Measurements from ENCODE around the gene NDUFS6.

Gene NDUFS6

GRCh38 chr5:1818784-1819183 is 17.6 kb downstream of the NDUFS6 start:
- no peak overlapping the region for H3K23ac ChIP-seq (ENCODE audit: low read length)
- H3K4ac ChIP-seq (ENCODE audit: low read depth, low read length), result no peak overlapping the region
- no peak overlapping the region for H2AFZ ChIP-seq (ENCODE audit: insufficient read depth, low read length, poor library complexity)
- no peaks in the 10 kb centered on the region for H3K79me1 ChIP-seq (ENCODE audit: low read length)
- no peaks in the 10 kb centered on the region for H3K9me3 ChIP-seq (ENCODE audit: insufficient read depth, low read depth, low read length)
- no peak overlapping the region for H3K4me2 ChIP-seq (ENCODE audit: low read length)
- H4K12ac ChIP-seq (ENCODE audit: low read depth, low read length), result no peak overlapping the region
- H4K91ac ChIP-seq (ENCODE audit: low read depth, low read length), result no peak overlapping the region
- no peaks in the 10 kb centered on the region for H3K79me2 ChIP-seq (ENCODE audit: control insufficient read depth, insufficient read depth, low read length, poor library complexity)
- no peak overlapping the region for H2BK120ac ChIP-seq (ENCODE audit: insufficient read depth, low read length, poor library complexity)
- H3K27ac ChIP-seq (ENCODE audit: low read depth, low read length), result no peak overlapping the region
- no peak overlapping the region for H3K14ac ChIP-seq (ENCODE audit: low read length)
- no peak overlapping the region for H4K8ac ChIP-seq (ENCODE audit: low read depth, low read length)
- no peak for DNase-seq
- H3K4me1 ChIP-seq (ENCODE audit: control insufficient read depth in 1 of 2, insufficient read depth in 2 of 2, low read length in 2 of 2), result no peaks in the 10 kb centered on the region
- no peak overlapping the region for H2BK12ac ChIP-seq (ENCODE audit: low read length)
- WGBS (ENCODE audit: extremely low coverage, insufficient coverage, insufficient read length), result no CpG with 5 or more reads among the region's 5 CpGs
- H2BK5ac ChIP-seq (ENCODE audit: low read depth, low read length, poor library complexity), result no peak overlapping the region
- no peaks in the 10 kb centered on the region for H3K27me3 ChIP-seq (ENCODE audit: insufficient read depth, low read length)
- H2AK5ac ChIP-seq (ENCODE audit: low read length), result no peak overlapping the region
- no peak overlapping the region for H3K18ac ChIP-seq (ENCODE audit: low read length)
- H3K9ac ChIP-seq (ENCODE audit: low read length), result no peak overlapping the region
- H3K4me3 ChIP-seq (ENCODE audit: low read depth, low read length), result no peak overlapping the region
- peaks cover 45 to 55% of the 10 kb centered on the region in 2 experiments for H3K36me3 ChIP-seq (ENCODE audit: control insufficient read depth in 1 of 2, insufficient read depth in 2 of 2, low read length in 2 of 2)

GRCh38 chr5:1819458-1819857 is 18.3 kb downstream of the NDUFS6 start:
- no peak overlapping the region for H2BK5ac ChIP-seq (ENCODE audit: low read depth, low read length, poor library complexity)
- WGBS (ENCODE audit: extremely low coverage, insufficient coverage, insufficient read length), result no CpG with 5 or more reads among the region's 2 CpGs

GRCh38 chr5:1820381-1820780 is 19.2 kb downstream of the NDUFS6 start:
- no peak overlapping the region for H4K91ac ChIP-seq (ENCODE audit: low read depth, low read length)
- H3K27ac ChIP-seq (ENCODE audit: low read depth, low read length), result no peak overlapping the region
- H3K9me3 ChIP-seq (ENCODE audit: insufficient read depth, low read depth, low read length), result no peaks in the 10 kb centered on the region
- peaks cover 41 to 53% of the 10 kb centered on the region in 2 experiments for H3K36me3 ChIP-seq (ENCODE audit: control insufficient read depth in 1 of 2, insufficient read depth in 2 of 2, low read length in 2 of 2)
- no peak overlapping the region for H3K4me3 ChIP-seq (ENCODE audit: low read depth, low read length)
- H3K79me1 ChIP-seq (ENCODE audit: low read length), result no peaks in the 10 kb centered on the region
- no peak overlapping the region for H4K12ac ChIP-seq (ENCODE audit: low read depth, low read length)
- no peak overlapping the region for H4K8ac ChIP-seq (ENCODE audit: low read depth, low read length)
- H2BK120ac ChIP-seq (ENCODE audit: insufficient read depth, low read length, poor library complexity), result no peak overlapping the region
- no peak overlapping the region for H3K23ac ChIP-seq (ENCODE audit: low read length)
- no peak overlapping the region for H2BK5ac ChIP-seq (ENCODE audit: low read depth, low read length, poor library complexity)
- no CpG with 5 or more reads among the region's 12 CpGs for WGBS (ENCODE audit: extremely low coverage, insufficient coverage, insufficient read length)
- no peak overlapping the region for H2AFZ ChIP-seq (ENCODE audit: insufficient read depth, low read length, poor library complexity)
- H2AK5ac ChIP-seq (ENCODE audit: low read length), result no peak overlapping the region
- no peaks in the 10 kb centered on the region for H3K79me2 ChIP-seq (ENCODE audit: control insufficient read depth, insufficient read depth, low read length, poor library complexity)
- H3K14ac ChIP-seq (ENCODE audit: low read length), result no peak overlapping the region
- no peaks in the 10 kb centered on the region for H3K27me3 ChIP-seq (ENCODE audit: insufficient read depth, low read length)
- no peak overlapping the region for H3K9ac ChIP-seq (ENCODE audit: low read length)
- H3K4me2 ChIP-seq (ENCODE audit: low read length), result no peak overlapping the region
- H3K4me1 ChIP-seq (ENCODE audit: control insufficient read depth in 1 of 2, insufficient read depth in 2 of 2, low read length in 2 of 2), result no peaks in the 10 kb centered on the region
- no peak overlapping the region for H2BK12ac ChIP-seq (ENCODE audit: low read length)
- no peak for DNase-seq
- H3K4ac ChIP-seq (ENCODE audit: low read depth, low read length), result no peak overlapping the region
- H3K18ac ChIP-seq (ENCODE audit: low read length), result no peak overlapping the region

More at GRCh38 chr5:1819458-1819857, 18.3 kb downstream of the NDUFS6 start:
- Histone ChIP-seq H2BK12ac (ENCODE audit: low read length) (no peak overlapping the region), H3K79me1 (ENCODE audit: low read length) (no peaks in the 10 kb centered on the region), H4K12ac (ENCODE audit: low read depth, low read length) (no peak overlapping the region), H4K91ac (ENCODE audit: low read depth, low read length) (no peak overlapping the region), H2BK120ac (ENCODE audit: insufficient read depth, low read length, poor library complexity) (no peak overlapping the region), H3K4ac (ENCODE audit: low read depth, low read length) (no peak overlapping the region), H3K27ac (ENCODE audit: low read depth, low read length) (no peak overlapping the region), H3K23ac (ENCODE audit: low read length) (no peak overlapping the region), H4K8ac (ENCODE audit: low read depth, low read length) (no peak overlapping the region), H3K9ac (ENCODE audit: low read length) (no peak overlapping the region), H3K9me3 (ENCODE audit: insufficient read depth, low read depth, low read length) (no peaks in the 10 kb centered on the region), H3K14ac (ENCODE audit: low read length) (no peak overlapping the region), H3K27me3 (ENCODE audit: insufficient read depth, low read length) (no peaks in the 10 kb centered on the region), H3K4me3 (ENCODE audit: low read depth, low read length) (no peak overlapping the region), H3K79me2 (ENCODE audit: control insufficient read depth, insufficient read depth, low read length, poor library complexity) (no peaks in the 10 kb centered on the region), H3K4me2 (ENCODE audit: low read length) (no peak overlapping the region), H2AK5ac (ENCODE audit: low read length) (no peak overlapping the region), H3K36me3 (ENCODE audit: control insufficient read depth in 1 of 2, insufficient read depth in 2 of 2, low read length in 2 of 2) (peaks cover 43 to 54% of the 10 kb centered on the region in 2 experiments), H3K18ac (ENCODE audit: low read length) (no peak overlapping the region), H2AFZ (ENCODE audit: insufficient read depth, low read length, poor library complexity) (no peak overlapping the region), H3K4me1 (ENCODE audit: control insufficient read depth in 1 of 2, insufficient read depth in 2 of 2, low read length in 2 of 2) (no peaks in the 10 kb centered on the region)
- no peak for DNase-seq

- DNase-seq, result no peak
- H3K18ac ChIP-seq (ENCODE audit: low read length), result no peak overlapping the region
- H3K4me1 ChIP-seq (ENCODE audit: control insufficient read depth in 1 of 2, insufficient read depth in 2 of 2, low read length in 2 of 2), result no peaks in the 10 kb centered on the region
- no peak overlapping the region for H3K23ac ChIP-seq (ENCODE audit: low read length)
- no peaks in the 10 kb centered on the region for H3K9me3 ChIP-seq (ENCODE audit: insufficient read depth, low read depth, low read length)
- no peaks in the 10 kb centered on the region for H3K27me3 ChIP-seq (ENCODE audit: insufficient read depth, low read length)
- no peak overlapping the region for H3K4me2 ChIP-seq (ENCODE audit: low read length)
- no peak overlapping the region for H4K91ac ChIP-seq (ENCODE audit: low read depth, low read length)
- H3K4ac ChIP-seq (ENCODE audit: low read depth, low read length), result no peak overlapping the region
- peaks cover 38 to 51% of the 10 kb centered on the region in 2 experiments for H3K36me3 ChIP-seq (ENCODE audit: control insufficient read depth in 1 of 2, insufficient read depth in 2 of 2, low read length in 2 of 2)
- no peak overlapping the region for H3K4me3 ChIP-seq (ENCODE audit: low read depth, low read length)
- no peak overlapping the region for H2BK120ac ChIP-seq (ENCODE audit: insufficient read depth, low read length, poor library complexity)
- H2AFZ ChIP-seq (ENCODE audit: insufficient read depth, low read length, poor library complexity), result no peak overlapping the region
- H3K9ac ChIP-seq (ENCODE audit: low read length), result no peak overlapping the region
- WGBS (ENCODE audit: extremely low coverage, insufficient coverage, insufficient read length), result no CpG with 5 or more reads among the region's 4 CpGs
- no peak overlapping the region for H4K12ac ChIP-seq (ENCODE audit: low read depth, low read length)
- no peaks in the 10 kb centered on the region for H3K79me2 ChIP-seq (ENCODE audit: control insufficient read depth, insufficient read depth, low read length, poor library complexity)
- H3K27ac ChIP-seq (ENCODE audit: low read depth, low read length), result no peak overlapping the region
- H4K8ac ChIP-seq (ENCODE audit: low read depth, low read length), result no peak overlapping the region
- no peak overlapping the region for H3K14ac ChIP-seq (ENCODE audit: low read length)
- no peaks in the 10 kb centered on the region for H3K79me1 ChIP-seq (ENCODE audit: low read length)
- H2BK12ac ChIP-seq (ENCODE audit: low read length), result no peak overlapping the region
- no peak overlapping the region for H2AK5ac ChIP-seq (ENCODE audit: low read length)
- no peak overlapping the region for H2BK5ac ChIP-seq (ENCODE audit: low read depth, low read length, poor library complexity)
Observed at GRCh38 chr5:1820926-1821325, 19.7 kb downstream of the NDUFS6 start.
